A549 (cell line): ENCODE data around the gene LYPD6. TPM values are rescaled to one million over a fixed set of nuclear protein-coding genes. Genes with fewer than 3 reads are reported as not detected.

Experiments
- ATAC-seq, 2 experiments: fragments of 200-7000 bp in 1 of 2; fragments of >200 bp in 1 of 2; cut with Nextera tagmentation in 1 of 2; cut with Tn5 transposase in 1 of 2; 3 replicates each; pipeline versions ENCODE4 v1.8.0 to v1.9.1; 2018 to 2020; ENCODE audit warnings: mild to moderate bottlenecking in 1 of 2, moderate library complexity in 1 of 2
- CTCF ChIA-PET: fragments of 300-600 bp; sonication (Branson Sonifier 250); formaldehyde crosslinking; extraction: SDS; loops from one replicate; lab custom pipeline; 2021; ENCODE audit warnings: antibody characterized with exemption, inconsistent platforms; lab: Yijun Ruan, JAX
- POLR2A ChIA-PET: fragments of 350-600 bp; formaldehyde crosslinking; extraction: SDS; loops from one replicate; lab custom pipeline; 2021; ENCODE audit warnings: antibody characterized with exemption, inconsistent platforms; lab: Yijun Ruan, JAX
- DNase-seq, 2 experiments: peaks; one replicate each; pipeline versions ENCODE4 v3.0.0 to v3.0.0-alpha.2; 2011 to 2016; ENCODE audit warnings: low read depth in 1 of 2, low spot score in 1 of 2
- FAIRE-seq: peaks from 2 replicates; lab custom pipeline; 2011; peaks lifted over from hg19 to GRCh38; lab: Jason Lieb, UNC
- H3K27ac ChIP-seq, 2 experiments: fragments of >200 bp; sonication (Bioruptor Twin); formaldehyde crosslinking; 3 replicates each; pipeline ENCODE4 v1.5.1; 2016 to 2017
- H3K4me1 ChIP-seq: fragments of >200 bp; sonication (Bioruptor Twin); formaldehyde crosslinking; 3 replicates; pipeline ENCODE4 v1.6.1; 2016
- H3K4me2 ChIP-seq: fragments of >200 bp; sonication (Bioruptor Twin); formaldehyde crosslinking; 3 replicates; pipeline ENCODE4 v1.6.1; 2016
- H3K4me3 ChIP-seq: fragments of >200 bp; sonication (Bioruptor Twin); formaldehyde crosslinking; 3 replicates; pipeline ENCODE4 v1.5.1; 2016
- H3K9me3 ChIP-seq: fragments of >200 bp; sonication (Bioruptor Twin); formaldehyde crosslinking; 3 replicates; pipeline ENCODE4 v1.6.1; 2016
- BHLHE40 ChIP-seq: IDR thresholded peaks from 2 replicates; pipeline ENCODE4 v1.6.1; 2012; ENCODE audit warnings: low read depth, low read length, inconsistent platforms
- CBX2 ChIP-seq: fragments of 200-600 bp; sonication (generic); IDR thresholded peaks from 2 replicates; pipeline ENCODE4 v1.6.1; 2016; ENCODE audit warnings: low read depth, mild to moderate bottlenecking, borderline replicate concordance
- EHF ChIP-seq: fragments of 250-450 bp; sonication (Bioruptor Pico); IDR thresholded peaks from 2 replicates; pipeline ENCODE4 v1.5.0; 2020; ENCODE audit warnings: mild to moderate bottlenecking
- GATA3 ChIP-seq: IDR thresholded peaks from 2 replicates; pipeline ENCODE4 v1.6.1; 2012; ENCODE audit warnings: borderline replicate concordance
- HEYL ChIP-seq: fragments of 250-450 bp; sonication (Bioruptor Pico); IDR thresholded peaks from 2 replicates; pipeline ENCODE4 v1.8.0; 2021; ENCODE audit warnings: mild to moderate bottlenecking, moderate library complexity
- JUNB ChIP-seq: fragments of >200 bp; sonication (Bioruptor Twin); formaldehyde crosslinking; IDR thresholded peaks from 2 replicates; pipeline ENCODE4 v1.6.1; 2016
- KDM1A ChIP-seq: fragments of 200-600 bp; sonication (generic); IDR thresholded peaks from 2 replicates; pipeline ENCODE4 v1.6.1; 2016; ENCODE audit warnings: low read depth, mild to moderate bottlenecking
- MAFK ChIP-seq: fragments of 450-650 bp; IDR thresholded peaks from 2 replicates; pipeline ENCODE4 v1.6.1; 2014; ENCODE audit not compliant: partially characterized antibody
- MAZ ChIP-seq: fragments of 150-350 bp; IDR thresholded peaks from 2 replicates; pipeline ENCODE4 v1.6.1; 2014; ENCODE audit warnings: antibody characterized with exemption, low read depth, low read length, borderline replicate concordance
- MYC ChIP-seq: IDR thresholded peaks from 2 replicates; pipeline ENCODE4 v1.6.1; 2012; ENCODE audit warnings: mild to moderate bottlenecking, inconsistent platforms, low read length, improper control_type of control experiment, borderline replicate concordance
- RARB ChIP-seq: fragments of 250-450 bp; sonication (Bioruptor Pico); IDR thresholded peaks from 2 replicates; pipeline ENCODE4 v1.8.0; 2021; ENCODE audit warnings: mild to moderate bottlenecking, moderate library complexity
- TFCP2L1 ChIP-seq: fragments of 250-450 bp; sonication (Bioruptor Pico); IDR thresholded peaks from 2 replicates; pipeline ENCODE4 v1.5.0; 2021; ENCODE audit warnings: mild to moderate bottlenecking
- ZC3H11A ChIP-seq: fragments of 450-650 bp; IDR thresholded peaks from 2 replicates; pipeline ENCODE4 v1.6.1; 2014; ENCODE audit warnings: antibody characterized with exemption, mild to moderate bottlenecking
- ZNF302 ChIP-seq: fragments of 250-450 bp; sonication (Bioruptor Pico); IDR thresholded peaks from 2 replicates; pipeline ENCODE4 v1.9.0; 2021; ENCODE audit warnings: inconsistent platforms, mild to moderate bottlenecking, moderate library complexity
- ZSCAN20 ChIP-seq: fragments of 250-450 bp; sonication (Bioruptor Pico); IDR thresholded peaks from 2 replicates; pipeline ENCODE4 v1.8.0; 2022; ENCODE audit warnings: mild to moderate bottlenecking, moderate library complexity
- WGBS: methylation state at CpG from one replicate; pipeline ENCODE4 v1.1.6; 2017; ENCODE audit errors: missing lambda C conversion rate; 5-methylcytosine and 5-hydroxymethylcytosine counted together
- polyA plus RNA-seq, 4 experiments: library from polyadenylated mRNA; depleted of rRNA in 3 of 4; stranded (reverse); fragments of >200 nt; fragmentation: RNase III in 1 of 4; extraction: RNeasy Plus Mini Kit Qiagen cat#74134 plus additional on column Dnase treatment in 1 of 4; gene quantifications; 2 replicates in 3 of 4; 3 replicates in 1 of 4; pipeline ENCODE4 v1.2.3, GENCODE V29; 2011 to 2017
- TF ChIP-seq, protein P1 (sequence below): fragments of 250-450 bp; sonication (Bioruptor Pico); IDR thresholded peaks from 2 replicates; pipeline ENCODE4 v1.5.0; 2021; ENCODE audit warnings: mild to moderate bottlenecking, moderate library complexity, borderline replicate concordance
- TF ChIP-seq, protein P2 (sequence below): fragments of >200 bp; sonication (Bioruptor Twin); formaldehyde crosslinking; IDR thresholded peaks from 3 replicates; pipeline ENCODE4 v1.5.1; 2016

Gene LYPD6
- polyA plus RNA-seq, 2 of the 4 experiments (the other 2 are of a cell fraction) = 0.08 to 0.09 TPM

DNA sequence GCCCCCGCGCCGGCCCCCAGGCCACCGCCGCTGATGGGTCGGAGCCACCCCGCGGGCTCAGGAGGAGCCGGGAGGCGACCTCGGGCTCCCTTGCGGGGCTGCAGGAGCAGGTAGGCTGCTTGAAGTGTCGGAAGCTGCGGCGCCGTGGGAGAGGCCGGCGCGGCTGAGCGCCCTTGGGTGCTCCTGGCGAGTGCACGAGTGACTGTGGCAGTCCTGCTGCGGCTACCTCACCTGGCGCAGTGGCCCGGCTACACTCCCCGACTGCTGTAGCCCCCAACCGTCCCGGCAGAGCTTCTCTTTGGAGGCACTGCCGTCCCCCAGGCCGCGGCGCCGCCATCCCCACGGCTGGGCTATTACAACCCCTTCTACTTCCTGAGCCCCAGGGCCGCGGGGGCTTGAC lies 10.0 kb upstream of the LYPD6 start:
- no peak for FAIRE-seq
- H3K4me3 ChIP-seq = no peak overlapping the region
- CTCF ChIA-PET = no interaction called here

DNA sequence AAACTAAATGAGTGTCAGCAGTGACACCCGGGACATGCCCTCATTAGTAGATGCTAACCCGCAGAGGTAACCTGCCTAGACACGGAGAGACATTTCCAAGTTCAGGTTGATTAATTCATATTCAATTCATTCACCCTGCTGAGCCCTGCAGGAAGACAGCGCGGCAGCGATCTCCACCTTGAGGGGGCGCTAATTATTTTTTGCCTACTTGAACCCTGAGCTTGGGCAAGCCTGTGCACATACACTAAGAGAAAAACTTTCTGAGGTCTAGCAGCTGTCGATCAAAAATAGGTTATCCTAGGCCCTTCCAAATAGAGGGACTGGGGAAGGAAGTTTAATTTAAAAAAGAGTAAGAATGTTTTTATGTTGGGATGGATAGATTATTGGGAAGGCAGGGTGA lies 1.3 kb upstream of the LYPD6 start:
- no peak overlapping the region for H3K27ac ChIP-seq
- CTCF ChIA-PET = no interaction called here

More for the DNA sequence above, 10.0 kb upstream of the LYPD6 start:
- POLR2A ChIA-PET = no interaction called here
- Histone ChIP-seq H3K4me1 (no peaks in the 10 kb centered on the region), H3K4me2 (no peak overlapping the region), H3K9me3 (no peaks in the 10 kb centered on the region), H3K27ac (no peak overlapping the region)
- WGBS = 45% methylated on average over 17 of the region's 36 CpGs
- DNase-seq (no peak), ATAC-seq (no peak)
- no peak for TF ChIP-seq EHF (CRISPR knock-in tag)
- TF ChIP-seq HEYL (CRISPR knock-in tag) = no peak
- TF ChIP-seq CBX2 = no peak
- TF ChIP-seq BHLHE40 = no peak
- no peak for TF ChIP-seq JUNB
- no peak for TF ChIP-seq MAZ

DNA sequence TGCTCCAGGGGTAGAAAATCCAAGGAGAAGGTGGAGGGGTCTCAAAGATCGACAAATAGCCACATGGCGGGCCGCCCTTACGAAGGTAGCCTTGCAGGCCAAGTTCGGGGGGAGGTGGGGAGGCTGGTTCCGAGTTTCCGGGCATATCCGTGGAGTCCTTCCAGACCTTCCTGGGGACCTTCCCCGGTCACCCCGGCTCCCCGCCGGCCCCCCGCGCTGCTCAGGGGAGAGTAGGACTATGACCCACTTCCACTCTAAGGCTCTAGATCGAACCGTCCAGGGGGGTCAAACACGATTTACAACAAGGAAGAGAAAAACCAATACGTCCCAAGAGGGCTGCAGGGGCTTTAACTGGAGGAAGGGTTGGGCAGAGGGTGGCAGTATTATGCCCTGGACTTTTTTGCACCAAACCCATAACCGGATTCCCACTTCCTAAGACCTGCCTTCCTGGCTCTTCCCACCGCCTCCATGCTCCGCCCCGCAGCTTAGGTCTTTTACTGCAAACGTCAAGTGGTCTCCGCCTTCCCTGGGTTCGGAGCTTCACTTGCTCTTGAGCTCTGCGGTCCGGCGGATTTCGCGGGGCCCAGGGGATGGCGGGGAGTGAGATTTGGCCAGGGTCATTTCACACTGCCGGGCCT lies 779 bp upstream of the LYPD6 start:
- TF ChIP-seq RARB (CRISPR knock-in tag) = no peak
- TF ChIP-seq, protein P1, sequence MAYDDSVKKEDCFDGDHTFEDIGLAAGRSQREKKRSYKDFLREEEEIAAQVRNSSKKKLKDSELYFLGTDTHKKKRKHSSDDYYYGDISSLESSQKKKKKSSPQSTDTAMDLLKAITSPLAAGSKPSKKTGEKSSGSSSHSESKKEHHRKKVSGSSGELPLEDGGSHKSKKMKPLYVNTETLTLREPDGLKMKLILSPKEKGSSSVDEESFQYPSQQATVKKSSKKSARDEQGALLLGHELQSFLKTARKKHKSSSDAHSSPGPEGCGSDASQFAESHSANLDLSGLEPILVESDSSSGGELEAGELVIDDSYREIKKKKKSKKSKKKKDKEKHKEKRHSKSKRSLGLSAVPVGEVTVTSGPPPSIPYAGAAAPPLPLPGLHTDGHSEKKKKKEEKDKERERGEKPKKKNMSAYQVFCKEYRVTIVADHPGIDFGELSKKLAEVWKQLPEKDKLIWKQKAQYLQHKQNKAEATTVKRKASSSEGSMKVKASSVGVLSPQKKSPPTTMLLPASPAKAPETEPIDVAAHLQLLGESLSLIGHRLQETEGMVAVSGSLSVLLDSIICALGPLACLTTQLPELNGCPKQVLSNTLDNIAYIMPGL (CRISPR knock-in tag) = no peak
- no peak for TF ChIP-seq MAFK
- no peak for TF ChIP-seq TFCP2L1
- TF ChIP-seq ZC3H11A = no peak
- TF ChIP-seq ZNF302 (CRISPR knock-in tag) = no peak
- no peak for TF ChIP-seq MYC
- TF ChIP-seq GATA3 = no peak
- TF ChIP-seq ZSCAN20 (CRISPR knock-in tag) = no peak
- peak; percentile 82 to 84 for ATAC-seq
- CTCF ChIA-PET = interaction anchor here (0.6 kb wide), 2 partner anchors 1153 to 1959 kb away, joined by 3 read pairs; no protein-coding TSS in a partner anchor

More for the DNA sequence above, 1.3 kb upstream of the LYPD6 start:
- 0 out of 3 replicates have a peak overlapping the region, but pooled peaks have one; percentile 55 for H3K4me3 ChIP-seq
- FAIRE-seq = no peak
- no peak for ATAC-seq
- TF ChIP-seq, protein P2, sequence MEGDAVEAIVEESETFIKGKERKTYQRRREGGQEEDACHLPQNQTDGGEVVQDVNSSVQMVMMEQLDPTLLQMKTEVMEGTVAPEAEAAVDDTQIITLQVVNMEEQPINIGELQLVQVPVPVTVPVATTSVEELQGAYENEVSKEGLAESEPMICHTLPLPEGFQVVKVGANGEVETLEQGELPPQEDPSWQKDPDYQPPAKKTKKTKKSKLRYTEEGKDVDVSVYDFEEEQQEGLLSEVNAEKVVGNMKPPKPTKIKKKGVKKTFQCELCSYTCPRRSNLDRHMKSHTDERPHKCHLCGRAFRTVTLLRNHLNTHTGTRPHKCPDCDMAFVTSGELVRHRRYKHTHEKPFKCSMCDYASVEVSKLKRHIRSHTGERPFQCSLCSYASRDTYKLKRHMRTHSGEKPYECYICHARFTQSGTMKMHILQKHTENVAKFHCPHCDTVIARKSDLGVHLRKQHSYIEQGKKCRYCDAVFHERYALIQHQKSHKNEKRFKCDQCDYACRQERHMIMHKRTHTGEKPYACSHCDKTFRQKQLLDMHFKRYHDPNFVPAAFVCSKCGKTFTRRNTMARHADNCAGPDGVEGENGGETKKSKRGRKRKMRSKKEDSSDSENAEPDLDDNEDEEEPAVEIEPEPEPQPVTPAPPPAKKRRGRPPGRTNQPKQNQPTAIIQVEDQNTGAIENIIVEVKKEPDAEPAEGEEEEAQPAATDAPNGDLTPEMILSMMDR = peak; percentile 27; the same call in 2 of the 3 replicates
- no peak for TF ChIP-seq KDM1A
- TF ChIP-seq, all 56 proteins: peak for 1
- POLR2A ChIA-PET = no interaction called here
- no peaks in the 10 kb centered on the region for H3K9me3 ChIP-seq
- H3K4me2 ChIP-seq = peak overlapping the region; percentile 84
- DNase-seq = no peak
- WGBS = 17% methylated on average over 8 of the region's 8 CpGs
- 0 out of 3 replicates have a peak, but pooled peaks cover 8% of the 10 kb centered on the region for H3K4me1 ChIP-seq

More for the DNA sequence above, 779 bp upstream of the LYPD6 start:
- no peaks in the 10 kb centered on the region for H3K9me3 ChIP-seq
- peak overlapping the region; percentile 55 for H3K4me3 ChIP-seq
- H3K4me2 ChIP-seq = peak overlapping the region; percentile 84
- no peak for FAIRE-seq
- WGBS = 15% methylated on average over 30 of the region's 32 CpGs
- POLR2A ChIA-PET = no interaction called here
- 0 out of 3 replicates have a peak, but pooled peaks cover 8% of the 10 kb centered on the region for H3K4me1 ChIP-seq
- peak overlapping the region in 1 of 2 experiments; percentile 46; a peak in 2 of 6 replicates for H3K27ac ChIP-seq
- DNase-seq = peak; percentile 51 to 73
